PFSK-1 (cell line): ENCODE measurements around the gene ZGPAT.

Source experiments
- FOXP2 ChIP-seq: optimal IDR thresholded peaks from 2 replicates; pipeline ENCODE3; 2011; ENCODE audit warnings: borderline replicate concordance, control low read depth, inconsistent platforms; ENCODE audit not compliant: insufficient read depth; ENCODE audit errors: extremely low read length, extremely low read depth
- POLR2AphosphoS5 ChIP-seq: IDR thresholded peaks from 2 replicates; pipeline ENCODE4 v1.6.1; 2012; ENCODE audit warnings: low read depth, mild to moderate bottlenecking, control low read depth, low read length, moderate library complexity
- REST ChIP-seq, 2 experiments: IDR thresholded peaks; 2 replicates each; pipeline versions ENCODE4 v1.6.1 to v1.8.0; 2011 to 2012; ENCODE audit warnings: low read depth in 2 of 2, low read length in 2 of 2, control low read depth in 1 of 2, inconsistent platforms in 1 of 2, mild to moderate bottlenecking in 1 of 2, moderate library complexity in 1 of 2; ENCODE audit not compliant: insufficient read depth in 1 of 2
- SIN3A ChIP-seq: IDR thresholded peaks from 2 replicates; pipeline ENCODE4 v1.6.1; 2012; ENCODE audit warnings: mild to moderate bottlenecking, low read length, moderate library complexity, borderline replicate concordance; ENCODE audit not compliant: insufficient read depth
- TAF1 ChIP-seq: IDR thresholded peaks from 2 replicates; pipeline ENCODE4 v1.6.1; 2012; ENCODE audit warnings: low read length, control low read depth, borderline replicate concordance; ENCODE audit not compliant: insufficient read depth

Gene ZGPAT

GRCh38 chr20:63680857-63681608 is 26.8 kb upstream of the ZGPAT start:
- TF ChIP-seq TAF1, result no peak
- TF ChIP-seq REST (IDR thresholded peaks at IDR 0.05; ENCODE audit: insufficient read depth in 1 of 2, low read depth in 2 of 2, low read length in 2 of 2), result no peak
- no peak for TF ChIP-seq SIN3A
- no peak for TF ChIP-seq POLR2AphosphoS5
- no peak for TF ChIP-seq FOXP2

- TF ChIP-seq POLR2AphosphoS5, result no peak
- TF ChIP-seq SIN3A, result no peak
- TF ChIP-seq REST (IDR thresholded peaks at IDR 0.05; ENCODE audit: insufficient read depth in 1 of 2, low read depth in 2 of 2, low read length in 2 of 2), result no peak
- TF ChIP-seq FOXP2, result no peak
- TF ChIP-seq TAF1, result no peak
Observed at GRCh38 chr20:63681609-63682142, 26.2 kb upstream of the ZGPAT start.

- TF ChIP-seq POLR2AphosphoS5 (no peak), REST (IDR thresholded peaks at IDR 0.05; ENCODE audit: insufficient read depth in 1 of 2, low read depth in 2 of 2, low read length in 2 of 2) (peak in 1 of 2 experiments; percentile 24; a peak in 2 of 4 replicates)
Observed at GRCh38 chr20:63682384-63683139, 25.3 kb upstream of the ZGPAT start.

- no peak for TF ChIP-seq TAF1
- TF ChIP-seq SIN3A, result no peak
- TF ChIP-seq FOXP2, result no peak
- TF ChIP-seq POLR2AphosphoS5, result no peak
- TF ChIP-seq REST (IDR thresholded peaks at IDR 0.05; ENCODE audit: insufficient read depth in 1 of 2, low read depth in 2 of 2, low read length in 2 of 2), result no peak
Observed at GRCh38 chr20:63685269-63686026, 22.4 kb upstream of the ZGPAT start.
